H1 (cell line): ENCODE results near the gene RRP9. TPM values are rescaled to one million over a fixed set of nuclear protein-coding genes. Genes with fewer than 3 reads are reported as not detected.

Experiments
- BRCA1 ChIP-seq: IDR thresholded peaks from 2 replicates; pipeline ENCODE4 v1.6.1; 2012; ENCODE audit warnings: low read depth, low read length, improper control_type of control experiment
- CHD7 ChIP-seq: fragments of 300-600 bp; sonication (generic); IDR thresholded peaks from 2 replicates; pipeline ENCODE4 v1.7.1; 2012; ENCODE audit warnings: low read length, moderate library complexity, mild to moderate bottlenecking, inconsistent platforms; ENCODE audit not compliant: insufficient replicate concordance
- CREB1 ChIP-seq: IDR thresholded peaks from 2 replicates; pipeline ENCODE4 v1.6.1; 2012; ENCODE audit warnings: inconsistent platforms
- CTCF ChIP-seq, 3 experiments: IDR thresholded peaks; 1 replicate in 2 of 3; 2 replicates in 1 of 3; pipeline versions ENCODE4 v1.5.1 to v1.6.1; 2011; ENCODE audit warnings: low read length in 3 of 3, mild to moderate bottlenecking in 3 of 3, inconsistent platforms in 2 of 3, low read depth in 1 of 3, moderate library complexity in 1 of 3; ENCODE audit not compliant: insufficient read depth in 1 of 3; ENCODE audit errors: control extremely low read depth in 1 of 3
- KDM1A ChIP-seq: fragments of 200-600, 300-600 bp; sonication (generic); IDR thresholded peaks from 2 replicates; pipeline ENCODE4 v1.7.1; 2016; ENCODE audit warnings: mild to moderate bottlenecking, low read length, borderline replicate concordance
- SRF ChIP-seq: IDR thresholded peaks from 2 replicates; pipeline ENCODE4 v1.6.1; 2011; ENCODE audit warnings: mild to moderate bottlenecking, low read depth, low read length, moderate library complexity
- SUZ12 ChIP-seq: fragments of 200-600 bp; sonication (generic); IDR thresholded peaks from 2 replicates; pipeline ENCODE4 v1.6.1; 2012; ENCODE audit warnings: mild to moderate bottlenecking, inconsistent platforms, low read length, moderate library complexity, mixed read lengths
- TCF12 ChIP-seq: IDR thresholded peaks from 2 replicates; pipeline ENCODE4 v1.6.1; 2011; ENCODE audit warnings: low read depth, mild to moderate bottlenecking, low read length
- polyA plus RNA-seq, 7 experiments: library from polyadenylated mRNA; depleted of rRNA in 3 of 7; stranded (reverse) in 5 of 7; unstranded in 2 of 7; fragments of >200 nt in 5 of 7; fragments of 200-250 nt in 2 of 7; gene quantifications; 1 replicate in 5 of 7; 2 replicates in 1 of 7; 4 replicates in 1 of 7; pipeline versions ENCODE4 v1.2.1 to v1.2.3, GENCODE V29; 2011 to 2013; ENCODE audit warnings: missing spikeins in 2 of 7, mixed read lengths in 2 of 7
- total RNA-seq: library from RNA; stranded (reverse); fragmentation: NEBNext Ultra II Directional; extraction: Animal tissue kit (Norgen Biotek cat#: 25700); gene quantifications from 2 replicates; pipeline ENCODE4 v1.2.1, GENCODE V29; 2021

Gene RRP9
- total and polyA plus RNA-seq, 2 of the 8 experiments (the other 6 are each of a cell fraction or from before 2014, with no cell fraction given): 55.6 to 68.9 TPM

GRCh38 chr3:51941798-51942602 lies at the start of gene RRP9, which contains the start of gene PARP3 (continued):
- TF ChIP-seq KDM1A: no peak
- peak; percentile 46; the same call in 1 of the 2 replicates for TF ChIP-seq CREB1
- TF ChIP-seq TCF12: no peak
- TF ChIP-seq CHD7: no peak
- no peak for TF ChIP-seq SUZ12
- TF ChIP-seq SRF: no peak
- no peak for TF ChIP-seq BRCA1
- peak in 2 of 3 experiments; percentile 97; a peak in 3 of 4 replicates for TF ChIP-seq CTCF (IDR thresholded peaks at IDR 0.05; ENCODE audit: control extremely low read depth in 1 of 3, insufficient read depth in 1 of 3, low read depth in 1 of 3, low read length in 3 of 3)
